GM12874 (cell line): Measurements from ENCODE around the gene MYDGF.

Experiments
- TF ChIP-seq, protein P1 (sequence below): IDR thresholded peaks from 2 replicates; pipeline ENCODE4 v1.5.1; 2011; ENCODE audit warnings: low read depth, mild to moderate bottlenecking, control low read depth, low read length, moderate library complexity; ENCODE audit not compliant: insufficient read depth

Gene MYDGF

DNA sequence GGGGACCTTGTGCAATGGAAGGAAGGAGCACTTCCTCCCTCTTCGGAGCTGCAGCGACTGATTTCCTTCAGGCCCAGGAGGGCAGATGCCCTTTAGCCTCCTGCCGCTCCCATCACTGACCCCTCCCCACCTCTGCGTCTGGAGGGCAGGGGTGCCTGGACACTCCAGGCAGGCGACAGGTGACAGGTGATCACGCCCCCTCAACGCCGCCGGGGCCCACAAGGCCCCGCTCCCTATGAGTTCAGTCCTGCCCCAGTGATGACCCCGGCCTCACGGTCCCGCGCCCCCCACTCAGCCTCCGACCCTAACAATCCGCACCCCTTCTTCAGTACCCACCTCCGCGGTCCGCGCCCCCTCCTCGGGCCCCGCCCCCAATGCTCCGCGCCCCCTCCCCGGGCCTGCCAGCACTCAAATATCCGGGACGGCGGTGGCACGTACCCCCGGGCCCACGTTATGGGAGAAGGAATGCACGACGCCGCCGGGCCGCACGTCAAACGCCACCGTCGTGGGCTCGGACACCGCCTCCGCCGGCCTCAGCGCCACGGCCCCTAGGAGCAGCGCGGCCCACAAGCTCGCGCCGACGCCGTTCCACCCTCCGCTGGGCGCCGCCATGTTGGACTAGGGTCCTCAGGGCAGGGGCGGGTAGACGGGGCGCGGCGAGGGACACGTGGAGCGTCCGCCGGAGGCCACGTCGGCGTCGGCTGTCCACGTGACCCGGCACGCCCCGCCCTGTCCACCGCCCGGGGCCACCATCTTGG, at the start of gene MYDGF:
Gene MYDGF (minus strand): TSS at position 620 of the 758 bp plus-strand sequence. CDS start 8 bp downstream, at position 612.
- TF ChIP-seq, protein P1, sequence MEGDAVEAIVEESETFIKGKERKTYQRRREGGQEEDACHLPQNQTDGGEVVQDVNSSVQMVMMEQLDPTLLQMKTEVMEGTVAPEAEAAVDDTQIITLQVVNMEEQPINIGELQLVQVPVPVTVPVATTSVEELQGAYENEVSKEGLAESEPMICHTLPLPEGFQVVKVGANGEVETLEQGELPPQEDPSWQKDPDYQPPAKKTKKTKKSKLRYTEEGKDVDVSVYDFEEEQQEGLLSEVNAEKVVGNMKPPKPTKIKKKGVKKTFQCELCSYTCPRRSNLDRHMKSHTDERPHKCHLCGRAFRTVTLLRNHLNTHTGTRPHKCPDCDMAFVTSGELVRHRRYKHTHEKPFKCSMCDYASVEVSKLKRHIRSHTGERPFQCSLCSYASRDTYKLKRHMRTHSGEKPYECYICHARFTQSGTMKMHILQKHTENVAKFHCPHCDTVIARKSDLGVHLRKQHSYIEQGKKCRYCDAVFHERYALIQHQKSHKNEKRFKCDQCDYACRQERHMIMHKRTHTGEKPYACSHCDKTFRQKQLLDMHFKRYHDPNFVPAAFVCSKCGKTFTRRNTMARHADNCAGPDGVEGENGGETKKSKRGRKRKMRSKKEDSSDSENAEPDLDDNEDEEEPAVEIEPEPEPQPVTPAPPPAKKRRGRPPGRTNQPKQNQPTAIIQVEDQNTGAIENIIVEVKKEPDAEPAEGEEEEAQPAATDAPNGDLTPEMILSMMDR = no peak

DNA sequence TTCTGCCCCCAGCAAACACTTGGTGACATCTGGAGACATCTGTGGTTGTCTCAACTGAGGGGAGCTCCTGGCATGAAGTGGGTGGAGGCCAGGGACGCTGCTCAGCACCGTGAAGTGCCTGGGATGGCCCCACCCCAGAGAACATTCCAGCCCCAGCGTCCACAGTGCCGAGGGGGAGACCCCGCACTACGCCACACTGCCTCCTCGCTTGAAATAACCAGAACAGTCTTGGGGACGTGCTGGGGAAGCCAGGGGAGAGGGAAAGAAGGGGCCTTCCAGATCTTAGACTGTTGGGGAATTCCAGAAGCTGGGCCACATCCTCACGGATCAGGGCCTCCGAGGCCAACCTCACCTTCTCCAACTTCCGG, 49.3 kb upstream of the MYDGF start:
- TF ChIP-seq, protein P1 = no peak

DNA sequence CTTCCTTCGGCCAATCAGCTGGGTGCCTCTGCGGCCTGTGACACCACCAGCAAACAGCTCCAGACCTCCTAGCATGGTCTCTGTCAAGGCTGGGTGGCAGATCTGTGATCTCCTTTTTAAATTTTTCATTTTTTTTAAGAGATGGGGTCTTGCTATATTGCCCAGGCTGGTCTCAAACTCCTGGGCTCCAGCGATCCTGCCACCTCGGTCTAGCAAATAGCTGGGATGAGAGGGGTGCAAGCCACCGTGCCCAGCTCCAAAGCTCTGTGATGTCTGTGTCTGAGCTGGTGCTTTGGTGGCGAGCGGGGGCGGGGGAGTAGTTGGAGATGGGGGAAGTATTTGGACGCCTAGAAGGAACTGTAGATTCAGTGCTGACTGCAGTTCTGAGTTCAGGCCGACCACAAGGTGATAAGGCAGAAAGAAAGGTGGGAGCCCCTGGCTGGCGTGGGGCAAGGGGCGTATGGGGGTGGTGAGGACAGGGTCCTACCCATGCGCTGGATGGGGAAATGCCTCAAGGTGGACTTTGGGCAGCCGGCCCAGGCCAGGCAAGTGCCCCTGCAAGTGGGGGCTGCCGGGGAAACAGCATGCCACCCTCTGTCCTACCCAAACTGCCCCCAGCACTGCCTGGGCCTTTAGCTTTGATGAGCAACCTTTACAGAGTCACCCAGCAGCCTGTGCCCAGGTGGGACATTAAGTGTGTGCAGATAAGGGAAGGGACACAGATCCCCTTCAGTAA, 48.0 kb upstream of the MYDGF start:
- TF ChIP-seq, protein P1 = no peak

DNA sequence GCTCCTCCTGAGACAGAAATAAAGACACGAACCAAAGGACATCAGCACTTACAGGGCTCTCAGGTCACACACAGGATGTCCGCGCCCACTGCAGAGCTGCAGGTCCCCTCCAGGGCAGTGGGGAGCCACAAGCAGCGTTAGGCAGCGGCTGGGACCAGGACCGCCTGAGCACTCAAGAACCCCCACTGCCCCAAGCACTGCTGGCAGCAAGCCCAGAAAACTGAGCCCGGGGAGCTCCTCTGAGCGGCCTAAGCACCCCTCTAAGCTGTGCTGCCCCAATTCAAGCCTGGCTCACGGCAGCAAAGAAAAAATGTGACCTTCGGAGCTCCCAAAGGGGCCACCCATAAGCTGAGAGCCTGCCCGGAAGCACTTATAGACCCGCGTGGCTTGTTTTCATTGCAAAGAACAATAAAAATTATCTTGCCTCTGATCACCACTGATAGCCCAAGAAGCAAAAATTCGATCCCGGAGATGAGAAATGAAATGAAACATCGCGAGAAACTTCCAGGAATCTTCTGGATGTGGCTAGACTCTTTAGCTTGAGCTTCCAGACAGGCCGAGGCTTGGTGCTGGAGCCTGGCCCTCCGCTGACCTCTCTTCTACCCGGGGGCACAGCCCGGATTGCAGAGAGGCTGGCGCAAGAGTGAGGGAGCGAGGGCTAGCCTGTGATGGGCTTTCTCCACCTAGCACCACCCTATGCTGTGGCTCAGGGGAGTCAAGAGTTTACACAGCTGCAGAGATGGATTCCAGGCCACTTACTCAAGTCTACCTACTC, 47.2 kb upstream of the MYDGF start:
- TF ChIP-seq, protein P1 = no peak

DNA sequence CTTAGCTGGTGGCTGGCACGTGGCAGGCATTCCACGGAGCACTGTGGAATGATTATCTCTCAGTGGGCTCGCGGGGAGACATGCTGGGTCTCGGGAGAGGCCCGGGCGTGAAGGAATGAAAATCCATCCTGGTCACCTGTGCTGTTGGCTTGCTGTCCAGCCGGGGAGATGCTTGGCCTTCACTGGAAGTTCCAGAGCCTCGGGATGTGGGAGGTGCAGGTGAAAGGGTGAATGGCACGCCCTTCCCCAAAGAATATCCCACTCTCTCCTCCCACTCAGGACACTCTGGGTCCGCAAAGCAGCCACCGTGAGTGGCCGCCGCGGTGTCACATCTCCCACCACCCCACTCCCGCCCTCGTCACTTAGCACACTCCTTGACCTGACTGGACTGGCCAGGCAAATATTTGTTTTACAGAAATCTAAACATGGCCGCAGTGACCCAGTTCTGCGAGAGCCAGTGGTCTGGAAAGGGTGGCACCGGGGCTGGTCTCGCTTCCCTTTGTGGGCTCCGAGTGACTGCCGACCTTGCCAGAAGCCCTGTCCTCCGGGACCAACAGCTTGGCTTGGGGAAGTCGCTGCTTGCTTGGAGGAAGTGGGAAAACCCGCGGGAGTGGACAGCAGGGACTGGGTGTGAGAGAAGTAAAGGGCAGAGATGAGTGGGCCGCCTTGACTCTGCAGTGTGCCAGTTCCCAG, 45.5 kb upstream of the MYDGF start:
- TF ChIP-seq, protein P1 = no peak

DNA sequence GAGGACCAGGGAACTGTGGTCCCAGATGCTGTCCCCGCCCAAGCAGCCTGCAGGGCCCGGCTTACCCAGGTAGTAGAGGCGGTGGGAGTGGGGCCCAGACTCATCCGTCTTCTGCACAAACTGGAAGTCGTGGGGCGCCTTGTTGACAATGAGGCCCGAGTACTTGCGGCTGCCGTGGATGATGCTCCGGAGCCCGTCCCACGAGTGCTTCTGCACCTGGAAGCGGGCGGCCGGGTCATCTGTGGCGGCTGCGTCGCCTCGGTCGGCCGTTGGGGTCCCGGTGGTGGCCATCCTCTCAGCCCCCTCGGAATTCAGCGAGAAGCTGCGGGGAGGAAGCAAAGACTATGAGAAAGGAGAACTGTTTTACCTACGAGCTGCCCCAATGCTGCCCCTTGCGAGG, 43.9 kb upstream of the MYDGF start:
- TF ChIP-seq, protein P1 = no peak
